GM19023 (cell line): ENCODE measurements around the gene HERC6.
"Not testable (repeated sequence)": the region's sequence is repeated elsewhere in the genome, so short reads cannot be mapped to it uniquely, and the experiment has no call there.

Experiments
- ATAC-seq: cut with Tn5 transposase; IDR thresholded peaks from one replicate; pipeline ENCODE4 v1.9.1; 2021; ENCODE audit warnings: mild to moderate bottlenecking, moderate library complexity; ENCODE audit not compliant: unreplicated experiment

Gene HERC6

DNA sequence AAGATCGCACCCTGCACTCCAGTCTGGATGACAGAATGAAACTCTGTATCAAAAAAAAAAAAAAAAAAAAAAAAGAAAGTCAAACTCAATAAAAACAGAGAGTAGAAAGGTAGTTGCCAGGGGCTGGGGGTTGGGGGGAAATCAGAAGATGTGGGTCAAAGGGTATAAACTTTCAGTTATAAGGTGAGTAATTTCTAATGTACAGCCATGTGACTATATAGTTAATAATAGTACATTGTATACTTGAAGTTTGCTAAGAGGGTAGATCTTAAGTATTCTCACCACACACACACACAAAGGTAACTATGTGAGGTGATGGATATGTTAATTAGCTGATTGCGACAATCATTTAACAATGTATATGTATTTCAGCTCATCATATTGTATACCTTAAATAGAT is 11.5 kb downstream of the HERC6 start:
- no peak for ATAC-seq

DNA sequence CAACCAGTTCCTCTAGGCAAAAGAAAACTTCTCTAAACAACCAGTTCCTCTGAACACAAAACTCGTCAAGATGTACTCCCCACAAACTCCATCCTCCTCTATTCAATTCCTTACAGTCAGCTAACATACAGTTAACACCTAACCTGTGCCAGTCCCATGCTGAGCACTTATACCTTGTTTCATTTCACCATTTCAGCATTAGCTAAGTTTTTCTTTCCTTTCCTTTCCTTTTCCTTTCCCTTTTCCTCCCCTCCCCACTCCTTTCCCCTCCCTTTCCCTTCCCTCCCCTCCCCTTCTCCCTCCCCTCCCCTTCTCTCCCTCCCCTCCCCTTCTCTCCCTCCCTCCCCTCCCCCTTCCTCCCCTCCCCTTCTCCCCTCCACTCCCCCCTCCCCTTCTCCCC is 13.1 kb downstream of the HERC6 start:
- ATAC-seq, result no peak

DNA sequence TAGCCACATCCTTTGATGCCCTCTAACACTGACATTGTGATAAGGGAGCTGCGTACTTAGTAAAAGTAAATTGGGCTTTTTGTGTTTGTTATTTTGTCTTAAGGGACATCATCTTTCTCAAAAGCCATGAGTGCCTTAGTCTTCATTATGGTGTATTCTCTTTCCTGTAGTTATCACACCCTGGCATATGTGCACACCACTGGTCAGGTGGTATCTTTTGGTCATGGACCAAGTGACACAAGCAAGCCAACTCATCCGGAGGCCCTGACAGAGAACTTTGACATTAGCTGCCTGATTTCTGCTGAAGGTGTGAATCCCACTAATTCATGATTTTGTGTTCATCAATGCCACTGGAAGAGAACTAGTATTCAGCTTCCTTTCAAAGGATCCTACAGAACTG is 18.0 kb downstream of the HERC6 start:
- ATAC-seq, result no peak

DNA sequence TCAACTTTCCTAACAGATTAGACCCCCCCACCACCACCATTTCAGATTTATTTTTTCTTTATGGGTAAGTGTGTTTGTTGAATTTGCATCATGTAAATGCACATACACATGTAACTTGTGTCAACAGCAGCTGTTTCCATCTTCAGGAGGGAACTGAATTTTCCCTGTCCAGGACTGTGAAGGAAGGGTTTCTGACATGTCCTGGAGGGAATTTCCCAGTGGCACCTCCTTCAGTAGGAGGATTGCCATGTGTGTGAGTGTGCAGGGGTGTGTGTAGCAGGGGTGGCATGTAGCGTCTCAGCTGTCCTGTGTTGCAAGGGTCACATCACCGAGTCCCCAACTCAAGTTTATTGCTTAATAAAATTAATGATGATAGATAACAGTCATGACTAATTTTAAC is 19.7 kb downstream of the HERC6 start:
- no peak for ATAC-seq

DNA sequence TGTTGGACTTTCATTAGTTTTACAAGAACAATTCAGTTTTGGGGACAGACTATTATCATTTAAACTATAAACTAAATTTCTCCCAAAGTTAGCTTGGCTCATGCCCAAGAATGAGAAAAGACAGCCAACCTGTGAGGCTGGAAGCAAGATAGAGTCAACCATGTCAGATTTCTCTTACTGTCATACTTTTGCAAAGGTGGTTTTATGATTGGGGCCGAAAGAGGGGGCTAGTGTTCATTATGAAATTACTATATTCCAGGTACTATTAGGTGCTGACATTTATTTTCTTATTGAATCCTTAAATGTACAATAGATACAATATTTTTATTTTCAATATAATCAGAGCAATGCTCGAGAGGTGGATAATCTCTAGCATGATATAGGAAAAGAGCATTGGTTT is 30.6 kb downstream of the HERC6 start:
- ATAC-seq, result no peak

DNA sequence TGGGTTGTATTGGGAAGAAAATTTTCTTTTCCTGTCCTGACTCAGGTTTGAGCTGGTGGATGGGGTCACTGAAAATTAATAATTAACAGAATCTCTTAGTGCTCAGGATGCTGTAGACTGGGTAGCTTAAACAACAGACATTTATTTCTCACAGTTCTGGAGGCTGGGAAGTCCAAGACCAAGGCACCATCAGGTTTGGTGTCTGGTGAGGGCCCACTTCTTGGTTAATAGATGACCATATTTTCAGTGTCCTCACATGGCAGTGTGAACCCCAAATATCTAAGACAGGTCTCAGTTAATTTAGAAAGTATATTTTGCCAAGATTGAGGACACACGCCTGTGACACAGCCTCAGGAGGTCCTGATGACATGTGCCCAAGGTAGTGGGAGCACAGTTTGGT is 31.1 kb downstream of the HERC6 start:
- no peak for ATAC-seq

DNA sequence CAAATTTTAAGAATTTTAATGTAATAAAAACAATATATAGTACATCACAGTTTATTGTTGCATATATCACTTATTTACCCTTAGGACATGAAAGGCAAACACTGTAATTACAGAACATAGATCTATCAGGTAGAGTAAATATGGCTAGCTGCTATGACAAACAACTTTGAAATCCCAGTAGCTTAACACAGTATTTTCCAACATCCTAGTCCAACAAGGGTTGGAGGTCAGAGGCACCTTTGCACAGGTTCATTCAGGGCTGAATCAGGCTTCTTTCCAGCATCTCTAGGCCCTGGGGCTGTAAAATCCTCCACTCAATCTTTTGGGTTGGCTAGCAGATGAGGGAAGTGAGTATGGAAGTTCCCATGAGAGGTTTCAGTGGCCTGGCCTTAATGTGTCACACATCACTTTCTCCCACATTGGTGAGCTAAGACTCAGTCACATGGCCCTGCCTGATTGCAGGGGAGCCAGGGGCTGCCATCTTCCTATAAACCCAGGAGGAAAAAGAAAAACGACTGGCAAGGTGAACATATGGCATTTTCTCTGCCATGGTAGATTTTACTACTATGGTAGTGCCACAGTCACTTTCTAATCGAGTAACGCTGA is 32.9 kb downstream of the HERC6 start:
- no peak for ATAC-seq

DNA sequence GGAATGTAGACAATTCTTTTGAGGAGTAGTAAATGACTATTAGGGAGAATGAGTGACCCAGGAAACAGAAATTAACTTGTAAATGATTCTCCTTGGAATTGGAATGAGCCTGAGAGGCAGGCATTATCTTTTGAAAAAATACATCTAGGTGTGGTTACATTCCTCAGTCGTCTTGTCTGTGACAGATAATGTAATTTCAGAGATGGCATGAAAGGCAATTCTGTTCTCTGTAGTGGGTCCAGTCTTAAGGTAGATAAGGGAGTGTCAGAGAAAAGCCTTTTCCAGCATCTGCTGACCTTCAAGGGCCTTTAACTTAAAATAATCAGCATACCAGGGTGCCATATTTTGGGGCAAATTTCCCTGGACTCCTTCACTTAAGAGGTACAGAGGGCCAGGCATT is 35.1 kb downstream of the HERC6 start:
- no peak for ATAC-seq

DNA sequence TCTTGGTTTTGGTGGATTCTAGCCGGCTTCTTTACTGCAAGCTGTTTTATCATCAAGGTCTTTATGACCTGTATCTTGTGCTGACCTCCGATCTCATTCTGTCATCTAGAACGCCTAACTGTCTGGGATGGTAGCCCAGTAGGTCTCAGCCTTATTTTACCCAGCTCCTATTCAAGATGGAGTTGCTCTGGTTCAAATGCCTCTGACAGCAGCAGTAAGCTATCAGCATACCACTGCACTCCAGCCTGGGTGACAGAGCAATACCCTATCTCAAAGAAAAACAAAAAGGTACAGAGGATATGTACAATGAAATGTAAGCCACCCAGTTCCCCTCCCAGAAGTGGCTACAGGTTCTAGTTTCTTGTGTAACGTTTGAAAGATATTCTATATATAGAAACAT is 36.1 kb downstream of the HERC6 start:
- ATAC-seq, result no peak

DNA sequence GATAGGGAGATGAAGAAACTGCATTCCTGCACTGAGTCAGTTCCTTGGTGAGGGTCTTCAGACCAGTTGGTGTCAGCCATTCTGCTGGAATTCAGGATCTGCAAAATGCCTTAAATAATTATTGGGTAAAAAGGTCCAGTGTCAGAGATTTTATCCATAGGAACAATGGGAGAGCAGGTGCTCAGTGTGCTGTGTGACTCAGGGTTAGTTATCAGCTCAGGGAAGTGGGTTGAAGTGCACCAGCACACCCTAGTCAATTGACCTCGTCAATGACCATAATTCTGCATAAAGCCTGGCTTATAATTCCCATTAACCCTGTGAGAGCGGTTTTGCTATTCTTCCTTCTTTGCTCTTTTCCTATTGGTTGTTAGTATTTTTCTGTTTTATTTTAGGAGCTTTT is 37.3 kb downstream of the HERC6 start:
- ATAC-seq, result no peak

DNA sequence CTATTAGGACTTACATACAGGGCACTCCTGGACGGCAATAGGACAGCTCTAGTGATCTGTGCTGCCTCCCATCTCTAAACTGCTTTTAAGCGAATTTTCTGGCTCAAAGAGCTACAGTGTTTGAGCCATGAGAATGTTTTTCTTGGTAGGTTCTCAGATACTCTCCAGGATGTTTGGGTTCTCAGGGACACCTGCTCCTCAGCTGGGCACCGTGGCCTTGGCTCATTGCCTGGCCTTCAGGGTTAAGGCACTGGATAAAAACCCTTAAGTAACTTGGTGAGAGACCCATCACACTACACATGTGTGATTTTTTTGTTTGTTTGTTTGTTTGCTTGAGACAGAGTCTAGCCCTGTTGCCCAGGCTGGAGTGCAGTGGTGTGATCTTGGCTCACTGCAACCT is 39.8 kb downstream of the HERC6 start:
- ATAC-seq, result no peak

DNA sequence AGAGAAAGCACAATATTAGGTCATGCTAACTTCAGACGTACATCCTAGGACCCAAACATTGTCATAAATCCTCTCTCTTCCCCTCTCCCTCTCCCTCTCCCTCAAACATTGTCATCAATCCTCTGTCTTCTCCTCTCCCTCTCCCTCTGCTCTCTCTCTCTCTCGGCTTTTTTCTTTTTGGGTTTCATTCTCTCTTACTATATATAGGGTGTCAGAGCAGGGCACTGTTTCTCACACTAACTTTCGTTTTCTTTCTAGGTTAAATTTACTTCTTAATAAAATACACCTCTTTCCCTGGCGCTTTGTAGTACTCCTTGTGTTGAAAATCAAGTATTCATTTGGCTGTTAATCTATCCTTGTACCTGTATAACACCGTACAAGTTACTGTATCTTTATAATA is 41.2 kb downstream of the HERC6 start:
- ATAC-seq, result no peak

DNA sequence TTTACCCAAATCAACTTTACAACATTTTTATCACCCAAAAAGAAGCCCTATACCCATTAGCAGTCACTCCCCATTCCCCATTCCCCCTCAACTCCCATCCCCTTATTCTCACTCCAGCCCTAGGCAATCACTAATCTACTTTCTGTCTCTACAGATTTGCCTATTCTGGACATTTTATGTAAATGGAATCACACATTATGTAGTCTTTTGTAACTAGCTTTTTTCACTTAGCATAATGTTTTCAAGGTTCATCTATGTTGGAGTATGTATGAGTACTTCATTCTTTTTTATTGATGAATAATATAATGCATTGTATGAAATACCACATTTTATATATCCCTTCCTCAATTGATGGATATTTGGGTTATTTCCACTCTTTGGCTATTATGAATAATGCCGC is 42.2 kb downstream of the HERC6 start:
- ATAC-seq, result no peak

DNA sequence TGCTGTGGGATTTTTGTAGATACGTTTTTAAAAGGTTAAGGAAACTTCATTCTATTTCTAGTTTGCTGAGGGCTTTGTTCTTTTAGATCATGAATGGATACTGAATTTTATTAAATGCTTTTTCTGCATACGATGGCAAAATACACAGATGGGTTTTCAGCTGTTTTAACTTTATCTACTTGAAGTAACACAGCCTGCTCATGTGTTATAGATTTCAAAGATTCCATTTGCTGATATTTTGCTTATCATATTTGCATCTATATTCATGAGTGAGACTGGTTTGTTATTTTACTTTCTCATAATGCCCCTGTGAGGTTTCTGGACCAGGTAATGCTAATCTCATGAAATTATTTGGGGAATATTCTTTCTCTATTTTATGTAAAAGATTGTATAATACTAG is 43.8 kb downstream of the HERC6 start:
- no peak for ATAC-seq

DNA sequence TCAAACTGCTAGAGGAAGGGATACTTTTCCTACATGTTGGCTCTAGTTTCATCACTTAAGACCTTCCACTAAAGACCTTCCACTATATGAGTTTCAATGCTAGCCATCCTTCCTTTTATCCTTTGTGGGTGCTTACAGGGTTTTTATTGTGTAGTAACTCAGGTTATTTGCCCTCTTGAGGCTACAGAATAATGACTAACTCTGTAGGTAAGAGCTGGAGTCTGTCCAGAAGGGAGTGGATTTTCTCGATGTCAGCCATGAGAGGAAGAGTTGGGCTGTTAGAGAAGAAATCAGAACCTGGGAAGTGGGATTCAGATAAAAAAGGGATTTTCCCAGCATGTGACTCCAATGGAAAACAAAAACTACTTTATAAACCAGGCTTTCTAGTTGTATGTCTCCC is 50.7 kb downstream of the HERC6 start:
- no peak for ATAC-seq

DNA sequence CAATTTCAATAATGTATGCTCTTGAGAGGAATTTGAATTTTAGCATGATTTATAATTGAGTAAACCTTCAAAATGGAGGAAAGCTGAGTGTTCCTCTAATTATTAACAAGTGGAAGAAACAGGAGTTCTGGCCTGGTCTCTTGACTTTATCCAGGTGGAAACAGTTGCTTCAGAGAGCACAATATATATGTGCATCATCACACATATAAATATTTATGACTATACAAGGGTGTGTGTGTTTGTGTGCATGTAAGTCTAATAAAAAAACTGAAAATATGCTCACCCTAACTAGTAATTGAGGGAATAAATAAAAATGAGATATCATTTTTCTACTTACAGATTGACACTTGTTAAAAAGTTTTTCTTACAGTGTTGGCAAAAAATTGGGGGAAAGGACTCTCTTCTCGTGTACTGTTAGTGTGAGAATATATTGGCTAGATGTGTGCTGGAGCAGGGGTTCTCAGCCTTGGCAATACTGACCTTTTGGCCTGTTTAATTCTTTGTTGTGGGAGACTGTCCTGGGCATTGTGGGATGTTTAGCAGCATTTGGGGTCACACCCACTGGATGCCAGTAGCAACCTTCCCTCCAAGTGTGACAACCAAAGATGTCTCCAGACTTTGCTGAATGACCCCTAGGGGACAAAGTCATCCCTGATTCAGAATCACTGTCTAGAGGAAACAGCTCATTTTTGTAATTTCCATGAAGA is 57.5 kb downstream of the HERC6 start:
- no peak for ATAC-seq

DNA sequence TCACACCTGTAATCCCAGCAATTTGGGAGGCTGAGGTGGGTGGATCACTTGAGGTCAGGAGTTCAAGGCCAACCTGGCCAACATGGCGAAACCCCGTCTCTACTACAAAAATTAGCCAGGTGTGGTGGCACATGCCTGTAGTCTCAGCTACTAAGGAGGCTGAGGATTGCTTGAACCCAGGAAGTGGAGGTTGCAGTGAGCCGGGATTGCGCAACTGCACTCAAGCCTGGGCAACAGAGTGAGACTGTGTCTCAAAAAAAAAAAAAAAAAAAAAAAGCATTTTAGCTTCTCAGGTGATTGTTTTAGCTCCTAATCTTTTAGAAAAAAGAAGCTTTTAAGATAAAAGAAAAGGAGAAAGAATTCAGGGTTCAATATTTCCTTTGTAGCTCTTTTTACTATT is 59.2 kb downstream of the HERC6 start:
- ATAC-seq, result not testable (repeated sequence)

DNA sequence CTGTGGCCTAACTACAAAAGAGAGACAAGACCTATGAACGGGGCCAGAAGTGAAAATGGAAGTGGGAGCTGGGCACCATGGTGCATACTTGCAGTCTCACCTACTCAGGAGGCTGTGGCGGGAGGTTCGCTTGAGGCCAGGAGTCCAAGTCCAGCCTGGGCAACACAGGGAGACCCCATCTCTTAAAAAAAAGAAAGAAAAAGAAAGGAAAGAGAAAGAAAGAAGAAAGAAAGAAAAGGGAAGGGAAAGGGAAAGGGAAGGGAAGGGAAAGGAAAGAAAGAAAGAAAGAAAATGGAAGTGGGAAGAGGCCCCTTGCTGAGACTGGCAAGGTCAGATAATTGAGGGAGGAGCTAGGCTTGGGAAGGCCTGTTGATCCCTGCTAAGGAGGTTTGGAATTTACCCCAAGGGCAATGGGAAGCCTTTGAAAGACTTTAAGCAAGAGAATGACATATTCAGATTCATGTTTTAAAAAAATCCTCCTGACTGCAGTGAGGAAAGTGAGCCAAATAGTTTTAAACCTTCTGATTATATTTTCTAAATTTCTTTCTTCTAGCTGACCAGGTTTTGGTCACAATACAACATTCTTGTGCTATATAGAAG is 60.6 kb downstream of the HERC6 start:
- no peak for ATAC-seq

DNA sequence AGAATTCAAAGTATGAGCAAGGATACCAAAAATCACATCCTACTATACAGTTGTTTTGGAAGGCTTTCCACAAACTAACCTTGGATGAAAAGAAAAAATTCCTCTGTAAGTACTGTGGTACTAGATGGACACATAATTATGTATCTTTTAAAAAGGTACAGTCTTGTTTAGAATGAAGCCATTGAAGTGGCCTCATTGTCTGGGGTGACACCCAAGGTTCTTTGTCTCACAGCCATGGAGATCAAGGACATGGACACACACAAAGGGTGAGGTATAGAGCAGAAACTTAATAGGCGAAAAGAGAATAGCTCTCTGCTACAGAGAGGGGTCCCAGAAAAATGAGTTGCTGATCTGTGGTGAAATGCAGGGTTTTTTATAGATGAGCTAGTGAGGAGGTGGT is 61.5 kb downstream of the HERC6 start:
- ATAC-seq, result no peak

DNA sequence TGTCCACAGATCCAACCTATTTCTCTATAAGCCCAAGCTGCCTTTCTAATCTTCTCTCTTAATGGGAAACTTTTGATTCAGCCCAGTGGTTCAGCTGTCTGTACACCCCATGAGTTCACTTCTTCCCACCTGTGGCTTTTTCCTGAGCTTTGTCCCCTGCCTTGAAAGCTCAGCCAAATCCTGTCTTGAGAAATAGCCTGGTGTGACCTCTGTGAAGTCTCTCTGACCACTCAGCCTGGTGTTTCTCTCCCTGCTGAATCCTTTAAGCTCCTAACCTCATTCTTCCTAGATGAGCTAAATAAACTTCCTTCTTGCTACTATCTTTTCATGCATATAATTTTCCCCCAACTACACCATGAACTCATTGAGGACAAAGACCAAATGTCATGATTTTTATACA is 63.0 kb downstream of the HERC6 start:
- no peak for ATAC-seq

DNA sequence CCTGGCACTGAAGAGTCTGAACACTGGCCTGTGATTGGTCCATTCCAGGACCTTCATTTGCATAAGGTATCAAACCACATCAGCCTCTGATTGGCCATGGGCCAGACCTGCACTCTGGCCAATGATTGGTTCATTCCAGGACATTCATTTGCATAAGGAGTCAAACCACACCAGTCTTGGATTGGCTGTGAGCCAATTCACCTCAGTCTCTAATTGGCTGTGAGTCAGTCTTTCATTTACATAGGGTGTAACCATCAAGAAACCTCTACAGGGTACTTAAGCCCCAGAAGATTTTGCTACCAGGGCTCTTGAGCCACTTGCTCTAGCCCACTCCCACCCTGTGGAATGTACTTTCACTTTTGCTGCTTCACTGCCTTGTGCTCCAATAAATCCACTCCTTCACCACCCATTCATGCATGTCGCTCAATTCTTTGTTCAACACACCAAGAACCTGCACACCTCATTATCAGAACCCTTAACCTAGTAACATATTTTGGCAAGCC is 64.1 kb downstream of the HERC6 start:
- ATAC-seq, result no peak

DNA sequence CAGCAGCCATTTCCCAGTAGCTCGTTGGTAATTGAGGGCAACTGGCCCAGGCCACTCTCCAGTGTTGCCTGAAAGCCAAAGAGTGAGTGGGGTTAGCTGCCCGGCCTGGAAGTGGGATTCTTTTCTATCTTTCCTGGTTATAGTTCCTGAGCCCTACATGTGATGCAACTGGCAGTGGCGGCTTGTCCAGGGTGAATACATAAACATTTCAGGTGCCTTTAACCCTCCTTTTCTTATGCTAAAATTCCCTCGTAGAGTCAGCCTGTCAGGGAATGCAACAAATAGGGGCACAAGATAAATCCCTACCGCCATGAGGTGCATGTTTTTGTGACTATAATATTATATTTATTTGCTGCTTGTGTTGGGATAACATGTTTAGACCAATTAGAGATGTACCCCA is 64.8 kb downstream of the HERC6 start:
- no peak for ATAC-seq

DNA sequence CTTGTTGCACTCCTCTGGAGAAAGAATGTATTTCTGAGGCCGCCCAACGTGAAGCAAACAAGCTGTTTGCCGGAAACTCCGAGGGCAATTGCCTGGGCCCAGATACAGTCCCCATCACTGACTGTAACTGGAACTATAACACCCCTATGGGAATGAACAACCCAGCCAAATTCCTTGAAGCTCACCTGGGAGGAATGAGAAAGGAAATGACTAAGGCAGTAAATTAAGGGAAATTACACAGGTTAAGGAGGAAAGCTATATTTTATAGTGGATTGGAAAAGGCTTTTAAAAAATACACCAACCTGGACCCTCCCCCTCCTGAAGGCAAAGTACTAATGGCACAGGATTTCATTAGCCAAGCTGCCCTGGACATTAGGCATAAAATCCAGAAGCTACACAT is 66.6 kb downstream of the HERC6 start:
- ATAC-seq, result no peak
